Gastroesophageal sphincter (tissue), 3 donors: ENCODE data around the gene CEP162.

Experiments
- CTCF ChIP-seq, 4 experiments: fragments of 200-600 bp in 2 of 4; fragments of 450-650 bp in 2 of 4; sonication (generic) in 1 of 4; IDR thresholded peaks; one replicate each; pipeline ENCODE4 v1.5.1; 2017 to 2019; ENCODE audit warnings: antibody characterized with exemption in 4 of 4, mild to moderate bottlenecking in 2 of 4, moderate library complexity in 2 of 4
- EP300 ChIP-seq: sonication (generic); formaldehyde crosslinking; IDR thresholded peaks from one replicate; pipeline ENCODE4 v1.6.1; 2017; ENCODE audit warnings: antibody characterized with exemption, mild to moderate bottlenecking
- POLR2A ChIP-seq, 2 donors: fragments of 450-650 bp; IDR thresholded peaks; one replicate each; pipeline ENCODE4 v1.6.1; 2017; ENCODE audit warnings: antibody characterized with exemption in 2 of 2, mild to moderate bottlenecking in 2 of 2, moderate library complexity in 1 of 2
- POLR2AphosphoS5 ChIP-seq: sonication (generic); formaldehyde crosslinking; IDR thresholded peaks from one replicate; pipeline ENCODE4 v1.6.1; 2017; ENCODE audit warnings: antibody characterized with exemption

GRCh38 chr6:84156306-84156705 is 71.1 kb downstream of the CEP162 start:
- no peak for TF ChIP-seq CTCF (IDR thresholded peaks at IDR 0.05)
- no peak for TF ChIP-seq POLR2A (IDR thresholded peaks at IDR 0.05)
- TF ChIP-seq POLR2AphosphoS5, result no peak
- TF ChIP-seq EP300, result no peak
